ENCODE results near the gene RNF152. TPM values are rescaled to one million over a fixed set of nuclear protein-coding genes. Genes with fewer than 3 reads are reported as not detected.

Gene RNF152
- total RNA-seq, 1 donor from 2014 or later: 7.7 TPM

GRCh38 chr18:61893971-61894750 is 1.4 kb upstream of the RNF152 start:
- ATAC-seq: peak; percentile 85

- peak; percentile 2 for ATAC-seq
Measured at GRCh38 chr18:61893309-61893970, 633 bp upstream of the RNF152 start.

GRCh38 chr18:61891894-61892293 is 913 bp downstream of the RNF152 start:
- no peak for ATAC-seq

- ATAC-seq: peak; percentile 83
Measured at GRCh38 chr18:61891271-61891670, 1.5 kb downstream of the RNF152 start.

GRCh38 chr18:61890344-61890743 is 2.5 kb downstream of the RNF152 start:
- ATAC-seq: no peak

- ATAC-seq: no peak
Measured at GRCh38 chr18:61889541-61889940, 3.3 kb downstream of the RNF152 start.

GRCh38 chr18:61888622-61889021 is 4.2 kb downstream of the RNF152 start:
- ATAC-seq: no peak

- no peak for ATAC-seq
Measured at GRCh38 chr18:61887838-61888237, 5.0 kb downstream of the RNF152 start.

GRCh38 chr18:61883547-61883946 is 9.3 kb downstream of the RNF152 start:
- ATAC-seq: no peak

- no peak for ATAC-seq
Measured at GRCh38 chr18:61882296-61883004, 10.4 kb downstream of the RNF152 start.

- ATAC-seq: no peak
Measured at GRCh38 chr18:61876899-61877298, 15.9 kb downstream of the RNF152 start.

GRCh38 chr18:61870151-61870550 is 22.7 kb downstream of the RNF152 start:
- no peak for ATAC-seq

GRCh38 chr18:61869636-61870035 is 23.2 kb downstream of the RNF152 start:
- ATAC-seq: no peak

GRCh38 chr18:61865466-61866175 is 27.2 kb downstream of the RNF152 start:
- ATAC-seq: no peak

- peak; percentile 52 for ATAC-seq
Measured at GRCh38 chr18:61861372-61861771, 31.4 kb downstream of the RNF152 start.

- no peak for ATAC-seq
Measured at GRCh38 chr18:61860302-61860701, 32.5 kb downstream of the RNF152 start.

- ATAC-seq: no peak
Measured at GRCh38 chr18:61859113-61859512, 33.7 kb downstream of the RNF152 start.

GRCh38 chr18:61856678-61857077 is 36.1 kb downstream of the RNF152 start:
- ATAC-seq: no peak

GRCh38 chr18:61855449-61856378 is 37.1 kb downstream of the RNF152 start:
- ATAC-seq: no peak

GRCh38 chr18:61854578-61855448 is 38.0 kb downstream of the RNF152 start:
- no peak for ATAC-seq

- no peak for ATAC-seq
Measured at GRCh38 chr18:61853855-61854254, 39.0 kb downstream of the RNF152 start.

All from esophagus mucosa (tissue), 1 donor.